Adrenal gland (tissue), 5 donors: ENCODE results near the gene ACSM6.

Source experiments
- CTCF ChIP-seq, 6 experiments: fragments of 450-650 bp in 4 of 6; fragments of 200-600 bp in 2 of 6; sonication (generic) in 1 of 6; IDR thresholded peaks; 1 replicate in 5 of 6; 2 replicates in 1 of 6; pipeline versions ENCODE4 v1.5.1 to v1.8.0; 2016 to 2021; ENCODE audit warnings: antibody characterized with exemption in 6 of 6, mild to moderate bottlenecking in 2 of 6, moderate library complexity in 1 of 6
- POLR2A ChIP-seq, 2 donors: fragments of 450-650 bp; IDR thresholded peaks; one replicate each; pipeline ENCODE4 v1.6.1; 2017; ENCODE audit warnings: antibody characterized with exemption in 2 of 2, mild to moderate bottlenecking in 2 of 2, moderate library complexity in 1 of 2
- donor health status: DM: no; HTN: no; CAD: no.

GRCh38 chr10:95233377-95234034 lies 39.5 kb downstream of the ACSM6 start:
- TF ChIP-seq CTCF (IDR thresholded peaks at IDR 0.05) (no peak), POLR2A (IDR thresholded peaks at IDR 0.05) (no peak)
